GM12801 (cell line): ENCODE measurements around the gene CCNB1IP1.

Source experiments
- CTCF ChIP-seq: IDR thresholded peaks from one replicate; pipeline ENCODE4 v1.5.1; 2011; ENCODE audit warnings: control low read depth; ENCODE audit not compliant: insufficient read length; ENCODE audit errors: extremely low read depth

Gene CCNB1IP1

GRCh38 chr14:20332788-20333493, at the start of gene CCNB1IP1:
Gene CCNB1IP1 (minus strand): TSS chr14:20333279. CDS start chr14:20316523, 16,756 bp downstream.
- no peak for TF ChIP-seq CTCF

- no peak for TF ChIP-seq CTCF
Observed at GRCh38 chr14:20382526-20382925, 49.4 kb upstream of the CCNB1IP1 start.

- no peak for TF ChIP-seq CTCF
Observed at GRCh38 chr14:20381341-20381740, 48.3 kb upstream of the CCNB1IP1 start.

- TF ChIP-seq CTCF = no peak
Observed at GRCh38 chr14:20380681-20381080, 47.6 kb upstream of the CCNB1IP1 start.

- no peak for TF ChIP-seq CTCF
Observed at GRCh38 chr14:20379743-20380142, 46.7 kb upstream of the CCNB1IP1 start.

- TF ChIP-seq CTCF = no peak
Observed at GRCh38 chr14:20377171-20377570, 44.1 kb upstream of the CCNB1IP1 start.

GRCh38 chr14:20376071-20376588, 43.1 kb upstream of the CCNB1IP1 start:
- TF ChIP-seq CTCF = no peak
